ENCODE results near the gene HDAC3.

Gene HDAC3

DNA sequence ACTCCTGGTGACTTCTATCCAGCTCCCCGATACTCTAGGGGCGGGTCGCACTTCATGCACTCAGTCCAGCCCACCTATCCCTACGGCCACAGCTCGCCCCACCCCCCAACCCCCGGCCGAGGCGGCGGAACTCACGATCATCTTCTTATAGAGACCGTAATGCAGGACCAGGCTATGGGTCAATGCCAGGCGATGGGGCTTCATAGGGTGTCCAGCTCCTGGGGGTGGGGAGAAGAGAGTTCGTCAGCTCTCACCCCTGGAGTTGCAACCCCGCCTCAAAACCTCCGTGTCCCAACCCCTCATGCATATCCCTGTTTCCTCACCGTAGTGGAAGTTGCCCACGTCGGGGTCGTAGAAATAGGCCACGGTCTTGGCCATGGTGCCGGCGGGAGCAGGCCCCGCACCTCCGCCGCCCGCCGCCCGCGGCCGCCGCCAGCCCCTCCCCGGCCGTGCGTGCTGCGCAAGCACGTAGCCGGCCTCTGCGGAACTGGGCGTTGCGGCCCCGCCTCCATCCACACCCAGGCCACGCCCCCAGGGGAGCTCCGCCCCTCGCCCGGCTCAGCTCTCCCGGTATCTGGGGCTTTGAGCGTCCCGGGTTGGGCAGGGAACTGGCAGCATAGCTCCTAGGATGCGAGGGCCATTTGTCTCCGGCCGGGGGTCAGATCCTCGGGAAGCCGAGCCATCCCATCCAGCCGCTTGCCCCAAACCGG lies at the start of gene HDAC3, which contains the start of gene RELL2:
TSS of gene HDAC3 (minus strand) at position 437 of the 710 bp plus-strand sequence. CDS start at position 378, 59 bp downstream.
TSS of gene RELL2 (plus strand) at position 585 of the 710 bp plus-strand sequence. CDS start 1,229 bp downstream, outside the sequence.
- DNase-seq (ENCODE audit: low read depth) = peak; percentile 78

DNA sequence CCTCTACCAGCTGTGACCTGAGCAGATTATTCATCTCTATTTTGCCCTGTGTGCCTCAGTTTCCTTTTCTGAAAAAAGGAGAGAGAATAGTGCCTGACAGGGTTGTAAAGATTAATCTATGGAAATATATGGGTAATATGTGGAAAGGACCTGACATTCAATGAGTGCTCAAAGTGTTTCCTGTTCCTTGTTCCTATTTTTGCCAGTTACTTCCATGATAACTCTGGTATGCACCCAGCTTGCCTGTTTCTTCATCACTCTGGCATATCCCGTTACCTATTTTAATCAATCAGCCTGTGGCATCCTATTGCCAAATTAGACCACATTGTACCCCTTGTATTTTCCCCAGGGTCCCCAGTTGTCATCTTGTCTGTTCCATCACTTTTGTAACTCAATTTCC lies 48.9 kb upstream of the HDAC3 start:
- DNase-seq (ENCODE audit: low read depth) = no peak

DNA sequence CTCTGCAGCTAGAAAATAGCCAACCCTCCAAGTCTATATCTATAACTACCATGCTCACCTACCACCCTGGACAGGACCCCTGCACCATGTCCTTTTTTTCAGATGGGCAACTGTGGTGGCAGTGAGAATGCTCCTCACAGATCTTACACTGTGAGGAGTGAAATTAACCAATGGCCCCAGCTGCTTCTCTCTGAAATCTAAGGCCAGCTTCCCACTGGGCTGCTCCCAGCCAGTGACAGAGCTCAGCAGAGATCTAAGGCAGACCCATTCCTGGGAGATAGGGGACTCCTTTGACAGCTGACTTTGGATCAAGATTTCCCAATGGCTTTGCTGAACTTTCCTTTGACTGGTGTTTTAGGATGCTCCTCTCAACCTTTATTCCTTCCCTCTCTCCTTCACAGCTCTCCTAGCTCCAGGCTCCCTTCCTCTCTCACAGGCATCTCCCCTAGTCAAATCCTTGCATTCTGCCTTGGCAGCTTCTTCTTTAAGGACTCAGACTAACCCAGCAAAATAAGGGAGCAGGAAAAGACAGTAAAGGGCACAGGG lies 47.0 kb upstream of the HDAC3 start:
- DNase-seq (ENCODE audit: low read depth) = no peak

DNA sequence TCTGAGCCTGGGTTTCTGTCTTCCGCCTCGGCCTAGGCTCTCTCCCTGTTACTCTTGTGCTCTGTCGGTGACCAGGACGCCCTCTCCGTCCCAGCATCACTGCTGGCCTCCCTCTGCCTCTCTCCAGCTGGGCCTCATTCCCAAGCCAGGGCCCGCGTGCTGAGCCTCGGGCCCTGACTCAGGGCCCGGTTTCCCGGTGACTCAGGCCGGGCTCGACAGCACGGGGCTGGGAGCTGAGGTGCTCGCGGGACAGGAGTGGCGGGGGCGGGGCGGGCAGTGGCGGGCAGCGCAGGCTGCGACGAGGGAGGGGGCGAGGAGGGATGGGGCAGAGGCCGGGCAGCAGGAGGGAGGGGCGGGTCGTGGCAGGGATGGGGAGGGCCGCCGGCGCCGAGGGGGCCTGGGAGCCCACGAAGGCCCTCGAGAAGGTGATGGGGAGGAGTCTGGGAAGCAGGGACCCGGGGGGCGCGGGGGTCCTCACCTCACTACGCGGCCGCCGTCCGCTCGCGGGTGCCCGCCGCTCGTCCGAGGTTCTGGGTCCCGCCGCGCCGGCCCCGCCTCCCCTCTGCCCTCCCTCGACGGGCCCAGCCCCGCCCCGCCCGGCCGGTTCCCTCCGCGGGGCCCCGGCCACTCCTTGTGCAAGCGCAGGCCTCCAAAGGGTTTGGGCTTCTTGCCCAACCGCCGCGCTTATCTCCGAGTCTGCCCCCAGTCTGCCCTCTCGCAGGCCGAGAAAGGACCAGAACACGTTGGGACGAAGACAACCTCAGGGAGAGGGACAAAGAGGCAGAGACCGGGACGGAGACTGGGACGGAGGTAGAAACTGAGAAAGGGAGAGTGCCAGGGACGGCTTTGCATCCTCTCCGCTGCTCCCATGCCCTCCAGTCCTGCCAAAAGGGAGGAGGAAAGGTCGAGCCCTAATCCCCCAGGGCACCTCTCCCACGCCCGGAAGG lies 45.3 kb upstream of the HDAC3 start, which contains the start of gene ARAP3:
TSS of gene ARAP3 (minus strand) at position 536 of the 947 bp plus-strand sequence. CDS start 1,744 bp downstream, outside the sequence.
- DNase-seq (ENCODE audit: low read depth) = peak; percentile 44

DNA sequence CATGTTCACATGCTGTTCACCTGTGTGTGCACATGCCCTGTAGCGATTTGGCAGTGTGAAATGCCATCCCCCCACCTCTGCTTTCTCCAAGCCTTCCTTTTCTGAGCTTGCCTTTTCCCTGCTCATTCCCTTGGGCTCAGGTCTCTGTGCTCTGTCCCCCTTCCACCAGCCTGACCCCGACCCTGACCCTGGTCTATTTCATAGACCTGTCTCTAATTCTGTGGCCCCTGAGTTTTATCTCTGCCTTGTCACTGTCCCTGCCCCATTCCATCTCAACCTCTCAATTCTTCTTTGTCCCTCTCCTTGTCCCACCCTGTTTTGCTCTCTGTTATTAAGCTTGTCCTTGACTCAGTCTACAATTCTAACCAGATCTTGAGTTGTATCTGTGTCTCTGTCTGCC lies 44.6 kb upstream of the HDAC3 start:
- DNase-seq (ENCODE audit: low read depth) = no peak

DNA sequence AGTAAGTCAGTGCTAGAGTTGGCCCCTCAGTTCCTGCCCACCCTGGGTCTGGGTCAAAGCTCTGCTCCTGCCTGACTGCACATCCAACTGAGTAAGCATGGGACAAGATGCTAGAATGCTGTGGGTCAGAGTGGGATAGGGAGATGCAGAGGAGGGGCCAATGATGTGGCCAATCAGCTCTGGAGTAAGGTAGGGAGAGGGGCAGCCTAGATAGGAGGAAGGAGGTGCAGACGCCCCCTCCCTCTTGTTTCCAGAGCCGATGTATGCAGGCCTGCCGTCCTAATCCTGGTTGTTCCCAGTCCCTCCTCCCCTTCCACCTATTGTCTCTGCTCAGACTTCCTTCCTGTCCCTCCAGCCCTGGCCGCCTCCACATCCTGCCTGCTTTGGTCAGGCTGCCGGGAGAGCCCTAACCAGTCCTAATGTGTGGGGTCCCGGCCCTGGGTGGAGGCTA lies 44.1 kb upstream of the HDAC3 start:
- no peak for DNase-seq (ENCODE audit: low read depth)

DNA sequence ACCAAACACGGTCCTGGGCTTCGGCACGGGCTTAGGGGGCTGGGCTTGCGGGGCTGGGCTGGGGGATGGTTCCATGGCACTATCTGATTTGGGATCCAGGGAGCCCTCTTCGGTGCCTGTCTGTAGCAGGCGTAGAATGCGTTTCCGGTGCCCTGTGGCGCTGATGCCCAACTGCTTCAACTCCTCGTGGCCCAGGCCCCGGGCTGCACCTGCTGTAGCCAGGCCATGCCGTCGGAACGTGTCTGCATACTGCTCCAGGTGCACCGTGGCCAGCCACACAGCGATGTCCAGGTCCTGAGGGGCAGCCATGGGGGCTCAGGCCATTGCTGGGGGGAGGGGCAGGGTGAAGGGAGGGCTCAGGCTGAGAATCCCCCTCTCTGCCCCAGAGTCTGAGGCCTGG lies 43.5 kb upstream of the HDAC3 start:
- no peak for DNase-seq (ENCODE audit: low read depth)

DNA sequence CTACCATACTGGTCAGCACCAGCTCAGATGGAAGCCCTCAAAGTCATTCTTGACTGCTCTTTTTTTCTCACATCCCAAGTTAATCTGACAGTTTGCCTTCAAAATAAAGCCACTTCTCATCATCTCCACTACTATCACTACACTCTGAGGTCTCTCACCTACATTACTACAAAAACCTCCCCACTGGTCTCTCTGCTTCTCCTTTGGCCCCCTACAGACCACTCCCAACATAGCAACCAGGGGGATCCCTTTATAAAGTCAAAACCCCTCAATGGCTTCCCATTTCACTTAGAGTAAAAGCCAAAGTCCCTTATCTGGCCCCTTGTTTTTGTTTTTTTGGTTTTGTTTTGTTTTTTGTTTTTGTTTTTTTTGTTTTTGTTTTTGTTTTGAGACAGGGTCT lies 40.8 kb upstream of the HDAC3 start:
- no peak for DNase-seq (ENCODE audit: low read depth)

DNA sequence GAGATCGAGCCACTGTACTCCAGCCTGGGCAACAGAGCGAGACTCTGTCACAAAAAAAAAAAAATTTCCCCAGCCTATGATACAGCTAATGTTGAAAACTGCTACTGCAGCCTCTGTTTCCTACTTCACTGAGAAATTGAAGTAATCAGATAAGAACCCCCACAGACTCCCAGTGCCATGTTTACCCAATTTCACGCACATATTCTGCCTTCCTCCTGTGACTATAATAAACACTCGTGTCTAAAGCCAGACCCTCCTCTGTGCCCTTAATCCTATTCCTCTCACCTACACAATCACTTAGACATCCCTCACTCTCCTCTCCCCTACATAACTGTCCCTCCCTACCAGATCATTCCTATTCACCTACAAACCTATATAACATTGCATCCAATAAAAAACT lies 39.0 kb upstream of the HDAC3 start:
- DNase-seq (ENCODE audit: low read depth) = no peak

DNA sequence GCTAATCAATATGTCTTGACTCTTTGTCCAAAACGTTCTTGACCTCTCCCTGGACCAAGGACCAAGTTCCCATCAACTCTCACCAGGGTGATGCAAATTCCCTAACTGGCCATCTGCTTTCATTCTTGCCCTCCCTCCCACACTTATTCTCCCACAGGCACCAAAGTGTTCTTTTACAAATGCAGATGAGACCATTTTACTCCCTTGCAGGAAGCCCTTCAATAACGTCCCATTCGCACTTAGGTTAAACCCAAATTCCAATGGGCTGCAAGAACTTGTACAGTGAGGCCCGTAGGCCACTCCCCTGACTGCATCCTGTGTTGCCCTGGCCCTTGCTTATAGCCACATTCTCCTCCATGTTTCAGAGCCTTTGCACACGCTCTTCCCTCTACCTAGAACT lies 38.1 kb upstream of the HDAC3 start:
- no peak for DNase-seq (ENCODE audit: low read depth)

DNA sequence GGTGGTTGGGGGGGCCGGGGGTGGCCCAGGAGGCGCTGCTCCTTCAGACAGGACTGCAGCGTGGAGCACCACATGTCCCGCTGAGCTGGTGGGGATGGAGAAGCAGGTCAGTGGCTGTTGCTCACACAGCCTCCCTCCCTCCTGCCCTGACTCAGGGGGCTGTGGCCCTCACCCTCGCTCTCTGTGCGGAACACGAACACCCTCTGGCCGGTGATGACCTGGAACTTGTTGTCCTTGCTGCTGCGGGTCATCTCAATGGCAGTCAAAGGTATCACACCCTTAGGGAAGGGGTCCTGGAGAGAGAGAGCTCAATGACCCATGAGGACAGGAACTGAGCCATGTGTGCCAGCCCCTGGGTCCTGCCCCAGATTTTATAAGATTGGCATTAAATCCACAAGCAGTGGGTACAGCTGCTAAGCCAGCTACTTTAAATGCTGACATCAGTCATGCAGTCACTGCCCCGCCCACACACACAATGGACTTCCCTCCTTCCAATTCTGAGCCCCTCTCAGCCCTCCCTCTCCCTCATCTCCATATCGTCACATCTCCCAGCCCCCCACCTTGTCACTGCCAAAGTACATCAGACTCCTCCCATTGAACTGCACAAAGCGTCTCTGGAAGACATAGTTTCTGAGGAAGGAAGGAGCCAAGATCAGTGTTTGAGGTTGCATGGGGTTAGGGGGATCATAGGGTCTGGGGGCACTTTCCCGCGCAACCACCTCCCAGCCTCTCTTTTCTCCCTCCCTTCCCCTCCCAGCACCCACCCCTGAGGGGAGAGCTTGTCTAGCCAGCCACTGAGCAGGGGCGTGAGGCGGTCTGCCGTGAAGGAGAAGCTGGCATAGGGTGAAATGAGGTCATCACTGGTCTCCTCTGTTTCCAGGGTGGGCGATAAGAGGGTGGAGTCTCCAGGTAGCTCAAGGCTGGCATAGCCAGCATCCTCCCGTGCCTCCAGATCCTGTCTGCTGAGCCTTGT lies 36.5 kb upstream of the HDAC3 start:
- DNase-seq (ENCODE audit: low read depth) = no peak

DNA sequence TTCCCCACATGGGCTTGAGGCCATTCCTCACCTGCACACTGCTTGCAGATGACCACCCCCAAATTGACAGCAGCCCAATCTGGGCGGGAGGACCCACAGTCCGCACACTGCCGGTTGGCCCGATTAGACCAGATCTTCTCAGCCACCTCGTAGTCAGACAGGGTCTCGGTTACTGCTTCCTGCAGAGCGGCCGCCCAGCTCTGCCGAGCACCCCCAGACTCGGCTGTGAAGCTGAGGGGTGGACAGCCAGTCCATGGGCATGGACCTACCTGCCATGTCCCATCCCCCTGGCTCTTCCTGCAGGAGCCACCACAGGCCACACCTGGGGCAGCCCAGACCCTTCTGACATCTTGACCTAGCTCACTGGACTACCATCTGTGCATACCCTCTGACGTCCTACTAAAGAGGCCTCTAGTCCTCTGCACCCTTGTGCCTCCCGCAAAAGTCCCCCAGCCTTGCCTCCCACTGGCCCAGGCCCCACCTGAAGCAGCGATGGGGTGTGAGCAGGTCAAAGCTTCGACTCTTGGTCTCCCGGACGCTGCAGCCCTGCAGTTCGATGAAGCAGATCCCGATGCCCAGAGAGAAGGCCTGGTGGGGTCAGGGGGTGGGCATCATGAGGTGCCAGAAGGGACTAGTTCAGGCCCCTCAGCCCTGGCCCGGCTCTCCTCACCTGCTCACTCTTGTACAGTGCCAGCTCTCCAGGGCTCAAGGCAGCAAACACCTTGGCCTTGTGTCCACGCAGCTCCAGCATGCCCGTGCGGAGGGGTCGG lies 35.6 kb upstream of the HDAC3 start:
- no peak for DNase-seq (ENCODE audit: low read depth)

DNA sequence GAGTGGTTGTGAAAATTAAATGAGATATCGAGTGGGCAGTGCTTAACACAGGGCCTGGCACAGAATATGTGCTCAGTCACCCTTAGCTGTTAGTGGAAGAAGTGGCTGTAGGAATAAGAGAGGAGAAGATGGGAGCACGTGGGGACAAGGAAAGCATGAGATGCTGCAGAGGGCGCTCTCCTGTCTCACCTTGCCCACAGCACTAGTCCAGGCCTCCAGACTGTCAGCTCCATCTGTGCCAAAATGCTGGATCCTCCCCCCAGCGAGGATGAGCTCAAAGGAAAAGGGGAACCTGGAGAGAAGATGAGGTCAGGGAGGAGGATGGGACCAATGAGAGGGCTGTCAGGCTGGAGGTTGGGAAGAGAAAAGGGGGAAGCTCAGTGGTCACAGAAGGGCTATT lies 32.9 kb upstream of the HDAC3 start:
- DNase-seq (ENCODE audit: low read depth) = no peak

DNA sequence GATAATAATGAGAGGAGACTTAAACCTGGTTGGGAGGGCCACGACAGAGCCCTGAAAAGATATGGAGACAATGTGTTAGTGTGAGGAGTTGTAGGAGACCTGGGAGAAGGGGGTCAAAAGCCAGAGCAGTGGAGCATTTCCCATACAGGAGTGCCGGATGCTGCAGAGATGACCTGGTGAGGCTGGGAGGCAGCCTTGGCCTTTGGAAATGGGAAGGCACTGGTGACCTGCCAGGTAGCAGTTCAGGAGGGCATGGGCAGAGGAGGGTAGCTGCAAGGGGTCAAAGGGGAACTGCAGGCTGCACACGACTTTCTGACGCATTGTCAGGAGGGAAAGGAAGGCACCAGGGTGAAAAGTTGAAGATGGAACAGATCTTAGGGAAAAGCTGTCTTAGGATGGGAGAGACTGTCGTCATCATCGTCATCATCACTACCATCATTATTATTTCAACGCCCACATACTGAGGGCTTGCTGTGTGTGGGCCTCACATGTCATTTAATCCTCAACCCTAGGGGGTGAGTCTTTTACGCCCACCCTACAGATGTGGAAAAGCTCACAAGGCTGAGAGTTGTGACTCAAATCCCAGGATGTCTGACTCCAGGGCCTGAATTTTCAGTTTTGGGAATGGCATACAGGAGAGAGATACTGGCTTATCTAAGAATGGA lies 32.1 kb upstream of the HDAC3 start:
- DNase-seq (ENCODE audit: low read depth) = no peak

DNA sequence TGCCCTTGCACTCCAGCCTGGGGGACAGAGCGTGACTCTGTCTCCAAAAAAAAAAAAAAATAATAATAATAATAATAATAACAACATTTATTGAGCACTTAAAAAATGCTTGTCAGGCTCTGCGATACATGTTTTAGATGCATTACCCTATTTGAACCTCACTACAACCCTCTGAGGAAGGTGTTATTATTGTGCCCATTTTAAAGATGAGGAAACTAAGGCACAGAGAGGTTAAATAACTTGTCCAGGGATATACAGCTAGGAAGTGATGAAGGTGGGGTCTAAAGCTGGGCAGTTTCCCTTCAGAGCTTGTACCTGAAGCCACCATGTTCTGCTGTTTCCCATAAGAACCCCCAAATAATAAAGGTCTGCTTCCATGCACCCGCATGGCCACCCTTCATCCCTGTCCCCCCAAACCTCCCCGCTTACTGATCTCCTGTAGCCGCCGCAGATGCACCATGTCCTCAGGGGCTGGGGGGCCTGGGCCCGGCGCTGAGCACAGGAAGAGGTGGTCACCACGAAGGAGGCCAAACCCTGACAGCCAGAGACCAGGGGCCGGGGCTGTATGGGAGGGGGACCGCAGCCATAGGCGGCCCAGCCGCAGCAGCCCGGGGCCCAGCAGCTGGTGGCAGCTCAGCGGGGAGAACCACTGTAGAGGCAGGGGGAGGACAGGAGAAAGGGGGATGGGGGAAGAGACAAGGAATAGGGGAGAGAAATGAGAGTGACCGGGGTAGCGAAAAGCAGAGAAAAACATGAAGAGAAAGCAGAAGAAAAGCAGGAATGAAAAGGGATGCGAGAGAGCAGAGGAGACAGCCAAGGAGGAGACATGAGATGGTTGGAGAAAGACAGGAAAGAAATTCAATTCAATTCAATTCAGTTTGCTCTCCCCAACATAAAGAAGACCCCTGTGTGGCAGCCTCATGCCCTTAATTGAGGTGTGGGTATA lies 29.6 kb upstream of the HDAC3 start:
- no peak for DNase-seq (ENCODE audit: low read depth)

DNA sequence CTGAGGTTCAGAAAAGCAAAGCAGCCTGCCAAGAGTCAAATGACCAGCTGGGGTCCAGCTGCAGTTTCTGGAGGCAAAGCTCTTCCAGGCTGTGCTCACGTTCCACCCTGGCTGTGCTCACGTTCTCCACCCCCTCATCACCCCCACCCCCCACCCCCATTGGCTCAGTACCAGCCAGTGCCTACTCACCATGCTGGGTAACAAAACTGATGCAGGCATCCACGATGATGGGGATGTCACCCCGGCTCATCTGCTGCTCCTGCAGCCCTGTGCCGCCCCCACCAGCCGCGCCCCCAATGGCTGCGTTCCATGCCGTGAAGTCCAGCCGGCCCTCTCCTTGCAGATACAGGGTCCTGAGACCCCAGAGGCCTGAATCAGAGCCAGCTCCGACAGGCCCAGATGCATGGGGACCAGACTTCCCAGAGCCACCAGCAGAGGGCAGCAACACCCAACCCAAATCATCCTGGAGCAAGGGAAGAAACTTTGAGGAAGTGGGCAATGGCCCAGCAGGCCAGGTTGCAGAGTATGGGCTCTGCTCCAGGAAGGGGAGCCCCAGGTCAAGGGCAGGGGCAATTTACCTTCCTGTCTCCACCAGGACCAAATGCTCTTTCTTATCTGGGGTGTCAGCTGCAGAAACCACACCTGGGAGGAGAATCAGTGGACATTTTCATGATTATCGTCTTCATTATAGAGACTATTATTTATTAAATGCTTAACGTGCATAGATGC lies 28.2 kb upstream of the HDAC3 start:
- peak; percentile 30 for DNase-seq (ENCODE audit: low read depth)

DNA sequence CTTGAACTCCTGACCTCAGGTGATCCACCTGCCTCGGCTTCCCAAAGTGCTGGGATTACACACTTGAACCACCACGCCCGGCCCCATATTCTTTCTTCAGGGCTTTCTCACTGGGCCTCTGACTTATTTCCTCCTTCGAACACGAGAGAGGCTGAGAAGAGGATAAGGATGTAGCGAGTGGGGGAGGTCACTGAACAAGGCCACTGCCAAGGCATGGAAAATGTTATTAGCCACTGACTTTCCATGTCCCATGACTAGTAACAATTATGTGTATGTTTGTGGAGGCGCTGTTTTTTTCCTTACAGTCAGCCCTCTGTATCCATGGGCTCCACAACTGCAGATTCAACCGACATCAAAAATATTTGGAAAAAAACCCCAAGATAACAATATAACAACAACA lies 26.9 kb upstream of the HDAC3 start:
- no peak for DNase-seq (ENCODE audit: low read depth)

DNA sequence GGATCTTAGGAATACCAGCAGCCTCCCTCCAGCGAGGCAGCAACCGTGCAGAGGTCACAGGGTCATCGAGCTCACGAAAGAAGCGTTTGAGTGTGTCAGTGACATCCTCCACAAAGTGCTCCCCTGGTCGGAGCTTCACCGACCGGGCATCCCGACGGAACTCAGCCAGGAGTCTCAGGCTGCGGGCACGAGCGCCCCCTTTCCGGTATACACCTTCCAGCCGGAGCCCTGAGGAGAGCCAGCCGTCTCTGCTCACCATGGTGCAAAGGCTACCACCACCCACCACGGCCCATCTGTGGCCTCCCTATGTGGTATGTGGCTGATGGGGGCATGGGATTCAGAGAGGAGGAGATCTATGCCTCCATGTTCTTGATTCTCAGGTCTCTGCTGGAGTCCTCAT lies 25.4 kb upstream of the HDAC3 start:
- DNase-seq (ENCODE audit: low read depth) = no peak
